Stimulated activated CD4-positive, alpha-beta T cell treated with anti-CD3 and anti-CD28 coated beads, Interleukin-12 subunit alpha, Interleukin-12 subunit beta, amount 100 ng/mL, for 48 hours (primary cell): ENCODE data around the gene TECR.
"Not testable (repeated sequence)": the region's sequence is repeated elsewhere in the genome, so short reads cannot be mapped to it uniquely, and the experiment has no call there.

ENCODE experiments used
- DNase-seq, 3 donors: peaks; one replicate each; pipeline ENCODE4 v3.0.0-alpha.2; 2020; ENCODE audit warnings: low read depth in 2 of 3, low spot score in 1 of 3

The TECR gene

GRCh38 chr19:14580623-14581237 lies 51.3 kb downstream of the TECR start:
- peak; percentile 46 to 69 (median 63) for DNase-seq

- no peak for DNase-seq
Measured at GRCh38 chr19:14582894-14583340, 53.5 kb downstream of the TECR start, which contains the start of gene CLEC17A. Gene CLEC17A, plus strand, starts transcription at chr19:14583084. Its CDS starts 77 bp downstream, at chr19:14583161.

GRCh38 chr19:14584372-14584771 lies 55.0 kb downstream of the TECR start:
- not testable (repeated sequence) for DNase-seq

GRCh38 chr19:14585187-14585586 lies 55.8 kb downstream of the TECR start:
- DNase-seq = peak; percentile 35 to 57 (median 49)

GRCh38 chr19:14589433-14589832 lies 60.0 kb downstream of the TECR start:
- DNase-seq = peak in 1 of 3 donors; percentile 33

GRCh38 chr19:14595558-14595957 lies 66.2 kb downstream of the TECR start:
- DNase-seq = no peak

- DNase-seq = no peak
Measured at GRCh38 chr19:14599548-14600147, 70.3 kb downstream of the TECR start.

- no peak for DNase-seq
Measured at GRCh38 chr19:14603990-14604387, 74.6 kb downstream of the TECR start.

- no peak for DNase-seq
Measured at GRCh38 chr19:14606627-14607026, 77.2 kb downstream of the TECR start.

- DNase-seq = no peak
Measured at GRCh38 chr19:14611051-14611450, 81.7 kb downstream of the TECR start.

GRCh38 chr19:14612242-14612641 lies 82.8 kb downstream of the TECR start:
- DNase-seq = not testable (repeated sequence)

- DNase-seq = no peak
Measured at GRCh38 chr19:14612657-14613056, 83.3 kb downstream of the TECR start.

- not testable (repeated sequence) for DNase-seq
Measured at GRCh38 chr19:14613399-14614098, 84.2 kb downstream of the TECR start.

- no peak for DNase-seq
Measured at GRCh38 chr19:14614099-14614412, 84.7 kb downstream of the TECR start.
